Bronchial epithelial cell (primary cell): ENCODE data around the gene NET1. TPM values are rescaled to one million over a fixed set of nuclear protein-coding genes. Genes with fewer than 3 reads are reported as not detected.
"Not testable (repeated sequence)": the region's sequence is repeated elsewhere in the genome, so short reads cannot be mapped to it uniquely, and the experiment has no call there.

Experiments
- DNase-seq: peaks from one replicate; pipeline ENCODE4 v3.0.0-alpha.2; 2010; ENCODE audit warnings: low read depth
- FAIRE-seq: peaks from 2 replicates; lab custom pipeline; 2011; peaks lifted over from hg19 to GRCh38; lab: Jason Lieb, UNC
- H3K27me3 ChIP-seq: 2 replicates; pipeline ENCODE4 v1.5.1; 2011; ENCODE audit warnings: low read length; ENCODE audit not compliant: control insufficient read depth, insufficient read depth
- H3K36me3 ChIP-seq: 2 replicates; pipeline ENCODE4 v1.5.1; 2011; ENCODE audit warnings: low read length; ENCODE audit not compliant: control insufficient read depth, insufficient read depth
- H3K4me3 ChIP-seq: 2 replicates; pipeline ENCODE4 v1.5.1; 2011; ENCODE audit warnings: mild to moderate bottlenecking, low read depth, low read length, control low read depth
- total RNA-seq: library from RNA; depleted of rRNA; stranded (reverse); fragments of >200 nt; gene quantifications from 2 replicates; pipeline ENCODE4 v1.2.1, GENCODE V29; 2014
- TF ChIP-seq, protein P1 (sequence below): IDR thresholded peaks from 2 replicates; pipeline ENCODE4 v1.5.1; 2011; ENCODE audit warnings: mild to moderate bottlenecking, moderate library complexity, low read length, control low read depth, inconsistent platforms; ENCODE audit not compliant: insufficient read depth, severe bottlenecking

The NET1 gene
- total RNA-seq, 1 donor from 2014 or later: 118 TPM

DNA sequence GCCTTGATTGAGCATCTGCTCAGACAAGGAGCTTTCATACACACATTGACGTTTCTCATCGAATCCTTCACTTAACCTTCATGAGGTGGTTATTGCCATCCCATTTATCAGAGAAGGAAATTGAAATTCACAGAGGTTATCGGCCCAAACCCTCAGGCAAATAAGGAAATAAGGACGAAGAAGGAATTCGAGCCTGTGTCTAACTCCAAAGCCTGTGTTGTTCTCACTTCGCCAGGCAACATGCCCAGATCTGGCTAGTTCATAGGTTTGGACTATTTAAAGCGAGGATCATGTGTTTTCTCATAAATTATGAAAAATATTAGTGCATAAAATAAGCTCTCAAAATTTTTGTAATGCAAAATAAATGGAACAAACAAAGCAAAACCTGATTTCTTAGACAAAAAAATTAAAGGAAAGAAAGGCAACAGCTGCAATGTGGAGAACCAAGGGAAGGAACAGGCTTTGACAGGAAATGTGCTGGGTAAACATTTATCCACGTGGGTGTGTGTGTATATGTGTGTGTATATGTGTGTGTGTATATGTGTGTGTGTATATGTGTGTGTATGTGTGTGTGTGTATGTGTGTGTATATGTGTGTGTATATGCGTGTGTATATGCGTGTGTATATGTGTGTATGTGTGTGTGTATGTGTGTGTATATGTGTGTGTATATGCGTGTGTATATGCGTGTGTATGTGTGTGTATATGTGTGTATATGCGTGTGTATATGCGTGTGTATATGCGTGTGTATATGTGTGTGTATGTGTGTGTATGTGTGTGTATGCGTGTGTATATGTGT, 42.8 kb upstream of the NET1 start:
- TF ChIP-seq, protein P1, sequence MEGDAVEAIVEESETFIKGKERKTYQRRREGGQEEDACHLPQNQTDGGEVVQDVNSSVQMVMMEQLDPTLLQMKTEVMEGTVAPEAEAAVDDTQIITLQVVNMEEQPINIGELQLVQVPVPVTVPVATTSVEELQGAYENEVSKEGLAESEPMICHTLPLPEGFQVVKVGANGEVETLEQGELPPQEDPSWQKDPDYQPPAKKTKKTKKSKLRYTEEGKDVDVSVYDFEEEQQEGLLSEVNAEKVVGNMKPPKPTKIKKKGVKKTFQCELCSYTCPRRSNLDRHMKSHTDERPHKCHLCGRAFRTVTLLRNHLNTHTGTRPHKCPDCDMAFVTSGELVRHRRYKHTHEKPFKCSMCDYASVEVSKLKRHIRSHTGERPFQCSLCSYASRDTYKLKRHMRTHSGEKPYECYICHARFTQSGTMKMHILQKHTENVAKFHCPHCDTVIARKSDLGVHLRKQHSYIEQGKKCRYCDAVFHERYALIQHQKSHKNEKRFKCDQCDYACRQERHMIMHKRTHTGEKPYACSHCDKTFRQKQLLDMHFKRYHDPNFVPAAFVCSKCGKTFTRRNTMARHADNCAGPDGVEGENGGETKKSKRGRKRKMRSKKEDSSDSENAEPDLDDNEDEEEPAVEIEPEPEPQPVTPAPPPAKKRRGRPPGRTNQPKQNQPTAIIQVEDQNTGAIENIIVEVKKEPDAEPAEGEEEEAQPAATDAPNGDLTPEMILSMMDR: no peak
- no peak for FAIRE-seq
- Histone ChIP-seq H3K27me3 (peaks cover 13% of the 10 kb centered on the region), H3K4me3 (no peak overlapping the region), H3K36me3 (no peaks in the 10 kb centered on the region)
- no peak for DNase-seq

- Histone ChIP-seq H3K4me3 (no peak overlapping the region), H3K27me3 (peaks cover 3% of the 10 kb centered on the region), H3K36me3 (no peaks in the 10 kb centered on the region)
- FAIRE-seq: no peak
- TF ChIP-seq, protein P1: no peak
- DNase-seq: no peak
Measured at GRCh38 chr10:5370493-5371352, 41.6 kb upstream of the NET1 start.

DNA sequence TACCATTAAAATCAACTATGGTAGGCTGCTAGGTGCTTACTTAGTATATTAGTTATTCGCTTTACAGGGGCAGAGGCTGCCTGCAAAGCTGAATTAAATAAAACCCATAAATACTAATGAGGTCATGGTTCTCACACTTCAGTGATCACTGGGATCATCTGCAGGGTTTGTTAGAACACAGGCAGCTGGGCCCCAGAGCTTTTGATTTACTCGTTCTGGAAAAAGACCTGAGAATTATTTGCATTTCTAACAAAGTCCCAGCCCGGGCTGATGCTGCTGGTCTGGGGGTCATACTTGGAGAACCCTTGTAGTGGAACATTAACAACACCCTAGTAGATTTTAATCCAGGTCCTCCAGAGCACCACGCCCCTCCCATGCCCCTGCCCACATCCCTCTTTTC, 39.0 kb upstream of the NET1 start:
- H3K27me3 ChIP-seq: no peaks in the 10 kb centered on the region
- DNase-seq (no peak), FAIRE-seq (no peak)
- no peak overlapping the region for H3K4me3 ChIP-seq
- TF ChIP-seq, protein P1: no peak
- no peaks in the 10 kb centered on the region for H3K36me3 ChIP-seq

DNA sequence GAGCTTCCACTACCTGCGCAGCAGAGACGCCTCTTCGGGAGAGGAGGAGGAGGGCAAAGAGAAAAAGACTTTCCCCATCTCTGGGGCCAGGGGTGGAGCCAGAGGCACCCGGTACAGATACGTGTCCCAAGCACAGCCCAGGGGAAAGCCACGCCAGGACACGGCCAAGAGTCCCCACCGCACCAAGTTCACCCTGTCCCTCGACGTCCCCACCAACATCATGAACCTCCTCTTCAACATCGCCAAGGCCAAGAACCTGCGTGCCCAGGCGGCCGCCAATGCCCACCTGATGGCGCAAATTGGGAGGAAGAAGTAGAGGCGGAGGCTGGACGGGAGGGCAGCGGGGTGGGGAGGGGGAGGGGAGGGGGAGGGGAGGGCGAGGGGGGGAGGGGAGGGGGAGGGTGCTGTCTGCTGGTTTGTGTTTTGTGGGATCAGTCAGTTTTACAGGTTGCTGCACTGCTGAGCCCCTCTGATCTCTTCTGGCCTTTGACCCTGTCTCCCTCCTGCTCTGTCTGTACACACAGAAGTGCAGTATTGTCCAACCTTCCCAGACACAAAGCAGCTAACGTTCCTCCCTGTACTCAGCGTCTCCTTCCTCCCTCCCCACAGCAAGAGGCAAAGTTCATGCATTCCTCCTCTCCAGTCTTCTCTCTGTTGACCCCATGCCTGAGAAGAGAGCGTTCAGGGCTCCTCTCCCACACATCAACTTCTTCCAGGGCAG, 38.3 kb upstream of the NET1 start:
- Histone ChIP-seq H3K4me3 (no peak overlapping the region), H3K36me3 (no peaks in the 10 kb centered on the region), H3K27me3 (no peaks in the 10 kb centered on the region)
- DNase-seq (no peak), FAIRE-seq (peak; percentile 80)
- TF ChIP-seq, protein P1: no peak

- TF ChIP-seq, protein P1: no peak
- H3K36me3 ChIP-seq: no peaks in the 10 kb centered on the region
- H3K4me3 ChIP-seq: no peak overlapping the region
- DNase-seq: no peak
- peak; percentile 36 for FAIRE-seq
- no peaks in the 10 kb centered on the region for H3K27me3 ChIP-seq
Measured at GRCh38 chr10:5376450-5376849, 35.9 kb upstream of the NET1 start.

DNA sequence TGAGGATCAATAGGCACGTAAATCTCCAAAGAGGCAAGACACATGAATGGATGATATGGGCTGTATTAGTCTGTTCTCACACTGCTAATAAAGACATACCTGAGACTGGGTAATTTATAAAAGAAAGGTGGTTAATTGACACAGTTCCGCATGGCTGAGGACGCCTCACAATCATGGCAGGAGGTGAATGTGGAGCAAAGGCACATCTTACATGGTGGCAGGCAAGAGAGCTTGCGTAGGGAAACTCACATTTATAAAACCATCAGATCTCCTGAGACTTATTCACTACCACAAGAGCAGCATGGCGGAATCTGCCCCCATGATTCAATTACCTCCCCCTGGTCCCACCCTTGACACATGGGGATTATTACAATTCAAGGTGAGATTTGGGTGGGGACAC, 33.2 kb upstream of the NET1 start:
- DNase-seq, FAIRE-seq, H3K4me3 ChIP-seq, H3K36me3 ChIP-seq, H3K27me3 ChIP-seq: not testable (repeated sequence)

GRCh38 chr10:5380395-5380794, 32.0 kb upstream of the NET1 start:
- not testable (repeated sequence) for DNase-seq, FAIRE-seq, H3K27me3 ChIP-seq, H3K4me3 ChIP-seq, H3K36me3 ChIP-seq
